HG03280 (cell line): ENCODE data around the gene KCNJ14.
"Not testable (repeated sequence)": the region's sequence is repeated elsewhere in the genome, so short reads cannot be mapped to it uniquely, and the experiment has no call there.

ENCODE experiments used
- ATAC-seq: cut with Tn5 transposase; IDR thresholded peaks from one replicate; pipeline ENCODE4 v1.9.1; 2021; ENCODE audit warnings: mild to moderate bottlenecking, moderate library complexity; ENCODE audit not compliant: unreplicated experiment

The KCNJ14 gene

GRCh38 chr19:48486706-48487105 is 31.3 kb downstream of the KCNJ14 start:
- ATAC-seq: not testable (repeated sequence)

GRCh38 chr19:48487544-48487943 is 32.2 kb downstream of the KCNJ14 start:
- no peak for ATAC-seq

DNA sequence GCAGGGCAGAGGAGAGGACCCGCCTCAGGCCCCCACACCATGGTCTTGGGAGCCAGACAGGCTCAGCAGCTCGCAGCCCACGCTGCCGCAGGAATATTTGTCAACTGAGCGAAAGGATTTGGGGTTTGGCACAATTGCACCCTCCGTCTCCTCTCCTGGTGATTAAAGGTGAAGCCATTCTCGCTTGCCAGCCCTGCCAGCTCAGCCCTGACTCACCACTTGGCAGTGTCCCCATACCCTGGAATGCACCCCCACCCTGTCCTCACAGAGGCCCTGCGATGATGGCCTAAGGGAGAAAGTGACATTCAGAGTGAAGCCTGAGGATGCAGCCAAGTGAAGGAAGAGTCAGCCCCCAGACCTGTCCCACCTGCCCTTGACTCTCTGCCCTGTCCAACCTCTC is 32.6 kb downstream of the KCNJ14 start:
- no peak for ATAC-seq

GRCh38 chr19:48488478-48488877 is 33.1 kb downstream of the KCNJ14 start:
- not testable (repeated sequence) for ATAC-seq

DNA sequence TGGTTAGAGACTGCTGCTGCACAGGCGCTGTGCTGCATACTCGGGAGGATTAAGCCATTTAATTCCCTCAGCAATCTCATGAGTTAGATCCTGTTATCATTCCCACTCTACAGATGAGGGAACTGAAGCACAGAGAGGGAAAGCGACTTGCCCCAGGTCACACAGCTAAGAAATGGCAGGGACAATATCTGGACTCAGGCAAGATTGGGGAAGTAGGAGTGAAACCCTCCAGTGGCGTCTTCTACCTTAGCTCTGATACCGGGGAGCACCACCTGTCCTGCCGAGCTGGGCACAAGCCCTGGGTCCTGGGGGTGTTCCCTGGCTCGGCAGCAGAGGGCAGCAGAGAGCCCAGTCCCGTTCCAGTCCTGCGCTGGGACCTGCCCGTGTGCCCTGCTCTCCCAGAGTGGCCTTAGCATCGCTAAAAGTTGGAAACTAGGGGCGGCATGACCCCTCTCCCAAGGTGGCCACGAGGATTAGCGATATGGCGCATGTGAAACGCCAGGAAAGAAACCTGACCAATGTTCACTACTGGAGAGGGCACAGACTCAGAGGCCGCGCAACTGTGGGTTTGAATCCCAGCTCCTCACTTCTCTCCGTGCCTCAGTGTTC is 34.3 kb downstream of the KCNJ14 start:
- no peak for ATAC-seq

DNA sequence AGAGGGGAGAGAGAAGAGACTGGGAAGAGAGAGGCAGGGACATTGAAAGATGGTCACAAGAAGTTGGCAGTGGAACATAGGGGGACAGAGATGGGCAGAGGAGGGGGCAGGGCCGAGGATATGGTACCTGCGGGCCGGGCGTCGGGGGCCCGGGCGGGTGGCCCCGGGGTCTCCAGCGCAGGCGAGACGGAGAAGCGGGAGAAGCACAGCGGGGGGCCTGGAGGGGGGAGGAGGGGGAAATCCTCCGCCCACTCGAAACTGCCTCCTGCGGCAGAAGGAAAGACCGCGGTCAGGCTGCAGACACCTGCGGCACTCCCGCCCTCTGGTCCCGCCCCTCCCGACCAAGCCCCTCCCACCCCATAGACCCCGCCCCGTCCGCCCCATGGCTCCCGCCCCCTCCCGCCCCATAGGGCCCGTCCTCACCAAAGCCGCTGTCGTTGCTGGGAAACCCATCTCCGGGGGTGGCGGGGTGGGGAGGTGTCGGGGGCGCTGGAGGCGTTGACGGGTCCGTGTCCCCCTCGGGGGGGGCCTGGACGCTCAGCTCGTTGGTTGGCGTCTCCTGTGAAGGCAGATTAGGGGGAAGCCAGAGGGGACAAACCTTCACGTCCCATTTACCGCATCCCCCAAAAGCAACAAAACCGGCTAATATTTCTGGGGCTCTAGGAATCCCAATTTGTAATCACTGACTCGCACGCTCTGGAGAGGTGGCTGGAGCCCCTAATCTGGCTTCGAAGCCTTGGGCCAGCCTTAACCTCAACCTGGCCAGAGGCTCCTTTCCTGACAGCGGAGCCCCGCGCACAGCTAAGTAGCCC is 35.8 kb downstream of the KCNJ14 start:
- no peak for ATAC-seq

- ATAC-seq: no peak
Observed at GRCh38 chr19:48491793-48492123, 36.4 kb downstream of the KCNJ14 start.

- ATAC-seq: peak; percentile 62
Observed at GRCh38 chr19:48492925-48493717, 37.7 kb downstream of the KCNJ14 start.

DNA sequence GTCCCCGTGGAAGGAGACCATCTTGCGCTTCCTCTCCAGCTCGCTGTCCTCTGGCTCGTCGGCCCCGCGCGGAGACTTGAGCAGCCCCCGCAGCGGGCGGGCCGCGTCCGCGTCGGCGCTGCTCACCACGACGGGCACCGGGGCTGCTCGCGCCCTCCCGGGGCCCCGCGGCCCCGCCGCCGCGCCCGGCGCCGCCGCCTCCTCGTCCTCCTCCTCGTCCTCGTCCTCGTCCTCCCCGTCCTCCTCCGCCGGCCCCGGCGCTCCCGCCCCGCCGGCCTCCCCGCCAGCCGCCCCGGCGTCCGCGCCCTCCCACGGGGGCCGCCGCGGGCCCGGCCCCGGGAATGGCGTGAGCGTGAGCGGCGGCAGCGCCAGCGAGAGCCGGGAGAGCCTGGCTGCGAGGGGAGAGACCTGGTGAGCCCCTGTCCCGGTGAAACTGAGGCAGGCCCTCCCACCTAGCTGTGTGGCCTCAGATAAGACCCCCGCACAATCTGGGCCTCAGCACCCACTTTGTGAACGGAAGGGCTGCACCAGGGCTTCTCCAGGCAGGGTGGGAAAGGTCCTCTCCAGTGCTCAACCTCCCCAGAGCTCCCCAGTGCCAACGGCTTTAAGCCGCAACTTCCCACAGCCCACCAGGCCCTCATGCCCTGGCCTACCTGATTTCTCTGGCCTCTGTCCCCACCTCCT is 38.5 kb downstream of the KCNJ14 start:
- ATAC-seq: no peak

DNA sequence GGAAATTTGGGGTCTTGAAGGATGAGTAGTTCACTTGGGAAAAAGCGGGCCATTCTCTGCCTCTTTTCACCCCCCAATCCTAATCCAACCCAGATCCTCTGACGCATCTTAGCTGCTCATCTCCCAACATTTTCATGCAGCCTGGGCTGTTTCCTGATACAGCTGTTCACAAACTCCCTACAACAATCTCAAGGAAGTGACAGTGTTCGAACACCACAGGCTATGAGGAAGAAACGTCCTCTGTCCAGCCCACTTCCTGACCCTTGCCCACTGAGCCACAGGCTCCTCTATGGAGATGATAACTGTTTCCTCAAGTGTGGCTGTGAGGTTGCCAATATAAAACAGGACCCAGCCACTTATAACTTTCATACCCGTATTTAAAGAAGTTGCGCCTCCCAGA is 40.0 kb downstream of the KCNJ14 start:
- no peak for ATAC-seq

GRCh38 chr19:48496959-48497727 is 41.8 kb downstream of the KCNJ14 start:
- no peak for ATAC-seq

DNA sequence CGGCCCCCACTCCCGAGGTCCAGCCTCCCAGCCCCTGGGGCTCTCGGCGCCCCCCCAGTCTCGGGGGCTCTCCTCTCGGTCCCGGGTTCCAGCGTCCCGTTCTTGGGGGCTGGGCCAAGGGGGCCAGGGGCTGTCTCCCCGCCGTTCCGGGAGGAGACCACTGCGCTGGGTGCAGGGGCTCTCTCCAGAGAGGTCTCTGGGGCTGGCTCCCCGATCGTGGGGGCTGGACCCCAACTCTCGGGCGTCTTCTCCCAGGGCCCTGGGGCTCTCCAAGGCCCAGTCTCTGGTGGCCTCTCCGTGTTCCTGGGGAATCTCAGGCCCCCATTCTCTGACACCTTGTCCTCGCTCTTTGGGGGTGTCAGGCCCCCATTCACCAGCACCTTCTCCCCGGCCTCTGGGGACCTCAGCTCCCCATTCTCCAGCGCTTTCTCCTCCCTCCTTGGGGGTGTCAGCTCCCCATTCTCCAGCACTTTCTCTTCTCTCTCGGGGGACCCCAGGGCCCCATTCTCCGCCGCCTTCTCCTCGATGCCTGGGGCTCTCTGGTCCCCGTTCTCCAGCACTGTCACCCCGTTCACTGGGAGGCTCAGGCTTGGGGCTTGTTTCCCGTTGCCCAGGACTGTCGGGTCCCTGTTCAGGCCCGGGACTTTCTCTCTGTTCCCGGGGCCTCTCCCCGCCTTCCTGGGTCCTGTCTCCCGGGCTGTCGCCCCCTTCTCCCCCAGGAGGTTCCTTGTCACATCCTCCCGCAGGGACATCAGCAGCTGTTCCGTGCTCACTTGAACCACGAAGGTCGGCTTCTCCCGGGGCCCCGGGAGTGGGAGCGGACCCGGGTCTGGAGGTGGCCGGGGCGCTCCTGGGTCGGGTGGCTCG is 42.6 kb downstream of the KCNJ14 start:
- ATAC-seq: no peak

GRCh38 chr19:48498595-48499311 is 43.4 kb downstream of the KCNJ14 start:
- ATAC-seq: no peak

GRCh38 chr19:48499316-48500090 is 44.1 kb downstream of the KCNJ14 start:
- no peak for ATAC-seq

DNA sequence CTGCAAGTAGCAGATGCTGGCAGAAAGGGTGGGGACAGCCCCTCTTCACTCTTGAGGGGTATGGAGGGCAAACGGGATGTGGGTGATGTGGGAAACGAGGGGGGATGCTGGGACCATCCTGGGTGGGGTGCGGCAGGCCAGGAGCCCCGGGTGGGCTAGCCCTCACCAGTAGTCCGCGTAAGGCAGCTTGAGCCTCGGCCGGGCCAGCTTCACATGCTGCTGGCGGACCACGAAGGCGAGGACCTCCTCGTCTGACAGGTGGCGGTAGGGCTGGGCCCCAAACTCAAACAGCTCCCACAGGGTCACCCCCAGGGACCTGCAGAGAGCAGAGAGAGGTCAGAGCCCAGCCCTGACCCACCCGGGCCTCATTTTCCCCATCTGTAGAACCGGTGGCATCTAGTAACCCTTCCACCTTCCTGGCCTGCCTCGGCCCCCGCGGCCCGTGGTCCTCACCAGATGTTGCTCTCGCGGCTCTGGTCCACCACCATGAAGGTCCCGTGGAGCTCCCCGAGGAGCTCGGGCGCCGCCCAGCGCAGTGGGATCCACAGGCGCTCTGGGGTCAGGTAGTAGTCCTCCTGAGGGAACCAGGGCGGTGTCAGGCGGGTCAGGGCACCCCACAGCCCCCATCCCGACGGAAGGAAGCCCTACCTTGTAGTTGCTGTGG is 45.6 kb downstream of the KCNJ14 start:
- no peak for ATAC-seq

DNA sequence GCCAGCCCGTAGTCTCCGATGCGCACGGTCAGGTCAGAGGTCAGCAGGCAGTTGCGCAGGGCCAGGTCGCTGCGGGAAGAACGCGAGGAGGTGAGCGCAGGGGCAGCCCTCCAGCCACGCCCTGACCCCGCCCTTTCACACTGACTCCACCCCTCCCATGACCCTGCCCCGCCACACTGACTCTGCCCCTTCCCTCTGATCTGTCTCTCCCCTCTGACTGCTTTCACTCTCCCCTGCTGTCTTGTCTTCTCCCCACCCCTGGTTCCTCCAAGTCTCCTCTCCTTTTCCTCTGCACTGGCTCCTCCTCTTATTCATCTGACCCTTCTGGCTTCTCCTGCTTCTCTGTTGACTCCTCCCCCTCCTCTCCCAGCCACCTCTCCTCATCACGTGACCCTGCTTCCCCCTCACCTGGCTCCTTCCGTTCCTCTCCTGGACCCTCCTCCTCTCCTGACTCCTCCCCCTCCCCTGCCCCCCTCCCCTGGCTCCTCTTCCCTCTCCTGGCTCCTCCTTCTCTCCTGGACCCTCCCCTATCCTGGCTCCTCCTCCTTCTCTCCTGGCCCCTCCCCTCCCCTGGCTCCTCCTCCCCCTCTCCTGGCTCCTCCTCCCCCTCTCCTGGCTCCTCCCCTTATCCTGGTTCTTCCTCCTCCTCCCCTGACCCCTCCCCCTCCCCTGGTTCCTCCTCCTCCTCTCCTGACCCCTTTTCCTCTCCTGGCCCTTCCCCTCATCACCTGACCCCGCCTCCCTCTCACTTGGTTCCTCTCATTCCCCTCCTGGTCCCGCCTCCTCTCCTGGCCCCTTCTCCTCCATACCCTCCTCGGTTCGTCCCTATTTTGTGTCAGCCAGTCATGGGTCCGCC is 46.3 kb downstream of the KCNJ14 start:
- ATAC-seq: no peak
